GM21619 (cell line): Measurements from ENCODE around the gene FAM163B.

Experiments
- ATAC-seq: cut with Tn5 transposase; IDR thresholded peaks from one replicate; pipeline ENCODE4 v1.9.1; 2021; ENCODE audit not compliant: unreplicated experiment

FAM163B gene

DNA sequence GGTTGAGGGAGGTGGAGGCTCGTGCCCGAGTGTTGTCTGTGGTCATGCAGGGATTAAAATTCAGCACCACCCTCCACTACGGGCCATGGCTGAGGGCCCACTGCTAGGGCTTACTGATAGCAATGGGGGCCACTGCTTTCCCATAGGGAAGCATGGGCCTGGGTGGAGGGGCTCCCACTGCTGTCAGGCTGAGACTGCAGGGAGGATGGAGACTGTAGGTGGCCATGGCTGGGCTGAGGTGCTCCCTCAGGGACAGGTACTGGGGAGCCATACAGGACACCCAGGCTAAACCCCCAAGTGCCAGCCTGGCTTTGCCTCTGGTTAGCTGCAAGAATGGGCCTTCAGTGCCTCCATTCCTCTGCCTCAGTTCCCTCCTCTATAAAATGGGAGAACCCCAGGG is 26.1 kb downstream of the FAM163B start:
- ATAC-seq, result no peak

DNA sequence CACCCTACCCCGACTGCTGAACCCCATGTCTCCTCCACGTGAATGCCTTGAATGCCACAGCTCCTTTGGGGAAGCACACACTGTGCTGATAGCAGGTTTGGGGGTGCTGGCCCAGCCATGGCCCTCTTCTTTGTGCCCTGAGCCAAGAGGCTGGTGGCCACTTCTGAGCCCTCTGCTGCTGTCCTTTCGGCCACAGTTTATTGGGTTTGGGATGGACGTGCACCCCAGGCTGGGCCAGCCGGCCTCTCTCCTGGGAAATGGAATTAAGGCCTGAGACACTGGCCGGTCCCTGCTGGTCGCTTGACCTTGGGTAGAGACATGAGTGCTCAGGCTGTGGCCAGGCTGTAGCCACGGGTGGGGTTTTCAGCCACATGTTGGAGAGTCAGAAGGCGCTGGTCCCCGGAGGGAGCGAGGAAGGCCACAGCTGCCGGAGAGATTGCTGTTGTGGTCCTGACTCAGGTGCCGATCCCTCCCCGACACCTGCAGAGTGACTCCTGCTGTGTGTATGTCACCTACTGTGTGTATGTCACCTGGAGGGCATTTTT is 26.6 kb downstream of the FAM163B start:
- no peak for ATAC-seq

GRCh38 chr9:133581513-133582343 is 27.5 kb downstream of the FAM163B start:
- ATAC-seq, result no peak

GRCh38 chr9:133581011-133581410 is 28.2 kb downstream of the FAM163B start:
- ATAC-seq, result no peak

DNA sequence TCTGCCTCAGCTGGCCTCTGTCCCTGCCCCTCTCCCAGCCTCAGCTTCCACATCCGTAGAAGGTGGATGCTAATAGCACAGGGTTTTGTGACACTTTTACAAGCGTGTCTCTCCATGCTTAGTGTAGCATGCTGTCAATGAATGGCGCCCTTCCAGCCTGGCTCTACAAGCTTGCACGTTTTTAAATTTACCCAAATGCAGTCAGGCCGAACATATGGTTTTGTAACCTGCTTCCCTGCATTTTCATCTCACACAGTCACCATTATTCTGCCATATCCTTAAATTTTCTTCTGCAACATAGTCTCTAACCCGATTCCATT is 28.8 kb downstream of the FAM163B start:
- ATAC-seq, result no peak

GRCh38 chr9:133579601-133580418 is 29.4 kb downstream of the FAM163B start:
- no peak for ATAC-seq

GRCh38 chr9:133578524-133579441 is 30.4 kb downstream of the FAM163B start:
- ATAC-seq, result no peak

DNA sequence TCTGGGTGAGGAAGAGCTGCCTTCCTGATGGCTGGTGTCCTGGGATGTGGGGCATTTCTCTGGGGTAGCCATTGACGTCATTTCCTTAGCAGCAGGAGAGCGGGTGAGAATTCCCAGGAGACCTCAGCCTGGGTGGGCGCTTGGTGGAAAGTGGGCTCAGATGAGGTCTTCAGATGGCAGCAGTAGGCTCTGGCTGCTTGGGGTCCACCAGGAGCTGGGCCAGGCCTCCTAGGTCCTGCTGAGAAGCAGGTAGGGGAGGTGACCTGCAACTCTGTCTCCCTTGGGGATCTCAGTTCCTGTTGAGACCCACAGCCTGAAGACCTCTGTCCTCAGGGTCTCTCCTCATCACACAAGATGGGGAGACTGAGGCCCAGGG is 31.5 kb downstream of the FAM163B start:
- ATAC-seq, result no peak

GRCh38 chr9:133576875-133577736 is 32.1 kb downstream of the FAM163B start:
- ATAC-seq, result no peak

DNA sequence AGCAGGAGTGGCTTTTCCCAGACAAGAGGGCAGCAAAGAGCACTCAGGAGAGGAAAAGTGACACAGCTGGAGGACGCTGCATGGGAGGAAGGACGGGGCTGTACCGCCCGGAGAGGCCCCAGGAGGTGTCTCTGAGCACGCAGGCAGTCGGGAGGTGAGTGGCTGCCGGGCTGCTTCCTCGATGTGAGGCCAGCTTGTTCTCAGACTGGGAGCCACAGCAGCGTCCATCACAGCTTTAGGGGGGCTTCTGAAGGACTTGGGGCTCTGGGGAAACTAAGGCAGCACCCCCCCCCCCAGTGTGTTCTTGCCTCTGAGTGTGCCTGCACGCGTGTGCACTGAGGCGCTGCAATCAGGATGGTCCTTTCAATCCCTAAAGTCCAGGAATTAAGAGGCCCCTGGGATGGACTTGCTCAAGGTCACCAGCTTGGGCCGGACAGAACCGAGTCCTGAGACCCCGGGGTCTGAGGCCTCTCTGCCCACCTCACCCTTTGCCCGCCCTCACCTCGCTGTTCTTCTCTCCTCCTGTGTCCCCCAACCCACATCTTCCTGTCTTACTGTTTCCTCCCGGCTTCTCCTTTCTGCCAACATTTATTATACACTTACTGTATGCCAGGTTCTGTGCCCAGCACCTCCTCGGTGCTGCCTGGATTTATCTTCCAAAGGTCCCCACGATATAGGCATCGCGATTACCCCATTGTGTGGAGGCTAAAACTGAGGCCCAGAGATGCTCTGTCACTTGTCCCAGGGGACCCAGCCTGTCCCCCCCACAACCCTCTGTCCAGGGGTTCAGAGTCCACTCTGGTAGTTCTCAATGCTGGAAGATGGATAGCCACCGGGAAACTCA is 32.9 kb downstream of the FAM163B start:
- ATAC-seq, result no peak

DNA sequence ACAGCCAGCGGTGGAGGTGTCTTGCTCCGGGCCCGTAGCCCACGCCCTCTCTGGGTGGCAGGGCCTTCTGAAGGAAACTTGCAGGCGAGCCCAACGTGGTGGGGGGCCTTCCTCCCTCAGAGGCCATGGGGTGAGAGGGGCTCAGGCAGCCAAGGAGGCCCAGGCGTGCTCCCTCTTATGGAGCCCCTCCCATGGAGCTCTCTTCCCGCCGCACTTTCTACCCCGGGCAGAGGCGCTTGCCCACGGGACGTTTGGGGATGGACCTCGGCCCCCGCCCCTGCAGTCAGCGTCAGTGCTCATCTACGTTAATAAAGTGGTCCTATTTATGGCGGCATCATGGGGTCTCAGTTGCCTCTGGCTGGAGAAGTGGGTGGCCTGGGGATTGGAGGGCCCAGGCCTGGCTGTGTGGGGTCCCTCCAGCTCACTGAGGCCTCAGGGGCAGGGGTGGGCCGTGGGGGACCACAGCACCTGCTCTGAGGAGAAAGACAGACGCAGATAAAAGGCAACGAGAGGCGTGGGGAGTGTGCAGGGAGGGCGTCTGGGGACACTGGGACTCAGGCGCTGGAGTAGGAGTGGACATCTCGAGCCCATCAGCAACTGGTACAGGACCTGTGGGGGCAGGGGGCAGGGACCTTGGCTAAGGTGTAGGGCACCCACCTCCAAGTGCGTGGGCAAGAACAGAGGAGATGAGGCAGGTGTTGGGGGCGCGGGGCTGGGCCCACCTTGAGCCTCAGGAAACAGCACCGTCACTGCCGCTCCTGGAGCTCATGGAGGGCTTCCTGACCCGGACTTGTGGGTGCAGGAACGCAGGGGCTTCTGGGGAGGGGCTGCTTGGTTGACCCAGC is 33.8 kb downstream of the FAM163B start:
- ATAC-seq, result no peak

DNA sequence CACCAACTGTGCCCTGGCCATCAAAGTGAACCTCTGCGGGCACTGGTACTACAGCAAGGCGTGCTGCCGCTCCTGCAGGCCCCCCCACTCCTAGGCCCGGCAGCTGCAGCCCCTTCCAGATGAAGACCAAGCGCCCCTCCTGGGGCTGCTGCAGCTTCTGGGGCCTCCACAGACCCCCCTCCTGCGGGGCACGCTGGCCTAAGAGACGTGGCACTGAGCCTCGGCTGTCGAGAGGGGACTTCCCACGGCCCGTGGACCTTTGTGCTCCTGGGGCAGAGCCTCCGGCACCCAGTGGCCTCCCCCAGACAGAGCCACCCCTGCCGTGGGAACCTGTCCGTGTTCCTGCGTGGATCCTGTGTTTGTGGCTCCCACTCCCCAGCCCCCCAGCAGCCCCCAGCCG is 34.4 kb downstream of the FAM163B start:
- no peak for ATAC-seq

DNA sequence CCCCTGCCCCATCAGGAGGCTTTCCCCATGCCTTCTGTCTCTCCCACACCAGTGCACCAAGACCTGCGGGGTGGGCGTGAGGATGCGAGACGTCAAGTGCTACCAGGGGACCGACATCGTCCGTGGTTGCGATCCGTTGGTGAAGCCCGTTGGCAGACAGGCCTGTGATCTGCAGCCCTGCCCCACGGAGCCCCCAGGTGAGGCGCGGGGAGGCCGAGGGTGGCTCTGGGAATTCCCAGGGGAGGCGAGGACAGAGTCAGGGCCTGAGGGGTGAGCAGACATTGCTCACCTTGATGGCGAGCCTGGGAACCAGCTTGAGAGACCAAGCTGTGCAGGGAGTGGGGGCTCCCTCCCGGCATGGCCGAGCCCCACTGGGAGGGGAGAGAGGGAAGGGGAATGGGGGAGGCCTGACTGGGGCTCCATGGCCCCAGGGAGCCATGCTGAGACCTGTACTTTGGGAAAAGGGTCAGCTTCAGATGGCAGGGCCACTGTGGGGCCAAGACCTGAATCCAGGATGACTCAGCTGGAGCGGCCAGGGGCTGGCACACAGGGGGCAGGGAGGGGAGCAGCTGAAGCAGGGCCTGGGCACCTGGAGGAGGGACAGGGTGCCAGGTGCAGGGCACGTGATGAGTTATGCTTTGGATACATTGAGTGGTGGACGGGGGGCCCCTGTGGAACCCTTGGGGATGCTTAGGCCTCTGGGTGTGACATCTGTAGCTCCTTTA is 35.2 kb downstream of the FAM163B start:
- no peak for ATAC-seq

GRCh38 chr9:133572821-133573361 is 36.3 kb downstream of the FAM163B start:
- no peak for ATAC-seq

- no peak for ATAC-seq
These were observed 37.1 kb downstream of the FAM163B start for GRCh38 chr9:133571896-133572595.

DNA sequence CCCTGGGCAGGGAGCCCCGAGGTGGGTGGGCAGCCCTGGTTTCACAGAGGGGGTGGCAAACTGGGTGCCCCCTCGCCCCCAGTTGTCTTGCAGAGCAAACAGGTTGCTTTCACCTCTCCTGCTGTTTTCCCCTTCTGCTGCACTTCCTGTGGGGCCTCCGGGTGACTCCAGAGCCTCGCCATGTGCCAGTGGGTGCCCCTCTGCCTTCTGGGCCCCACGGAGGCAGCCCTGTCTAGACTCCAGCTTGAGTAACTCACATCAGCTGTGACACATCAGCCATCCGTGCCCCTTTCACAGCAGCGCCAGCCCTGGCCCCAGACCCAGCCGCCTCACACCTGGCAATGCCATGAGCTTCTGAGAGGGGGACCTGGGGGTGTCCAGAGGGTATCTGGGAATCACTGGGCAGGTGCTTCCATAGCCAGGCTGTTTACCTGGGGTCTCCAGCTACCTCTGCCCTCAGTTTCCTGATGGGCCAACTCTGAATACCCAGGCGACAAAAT is 37.7 kb downstream of the FAM163B start:
- ATAC-seq, result no peak

- ATAC-seq, result no peak
These were observed 38.5 kb downstream of the FAM163B start for GRCh38 chr9:133570691-133571080.
